Activated CD8-positive, alpha-beta memory T cell treated with anti-CD3 and anti-CD28 coated beads, Interleukin-2, amount 50 U/mL, for 24 hours (primary cell): ENCODE measurements around the gene PIP5K1B.
"Not testable (repeated sequence)": the region's sequence is repeated elsewhere in the genome, so short reads cannot be mapped to it uniquely, and the experiment has no call there.

ENCODE experiments used
- DNase-seq: peaks from one replicate; pipeline ENCODE4 v3.0.0-alpha.2; 2020; ENCODE audit errors: extremely low read depth

Gene PIP5K1B

GRCh38 chr9:68983522-68984424 is 278.7 kb downstream of the PIP5K1B start:
- no peak for DNase-seq

- DNase-seq = not testable (repeated sequence)
These were observed 281.9 kb downstream of the PIP5K1B start for GRCh38 chr9:68986949-68987348.

GRCh38 chr9:68991457-68991856 is 286.4 kb downstream of the PIP5K1B start:
- DNase-seq = no peak

GRCh38 chr9:68995776-68996175 is 290.7 kb downstream of the PIP5K1B start:
- no peak for DNase-seq

- no peak for DNase-seq
These were observed 291.4 kb downstream of the PIP5K1B start for GRCh38 chr9:68996462-68996861.

- DNase-seq = no peak
These were observed 292.6 kb downstream of the PIP5K1B start for GRCh38 chr9:68997666-68998065.

GRCh38 chr9:68998385-68998784 is 293.3 kb downstream of the PIP5K1B start:
- DNase-seq = no peak

GRCh38 chr9:68998812-68999211 is 293.8 kb downstream of the PIP5K1B start:
- DNase-seq = no peak

- DNase-seq = peak; percentile 15
These were observed 294.5 kb downstream of the PIP5K1B start for GRCh38 chr9:68999393-69000105.

GRCh38 chr9:69001921-69002320 is 296.9 kb downstream of the PIP5K1B start:
- no peak for DNase-seq

- no peak for DNase-seq
These were observed 298.0 kb downstream of the PIP5K1B start for GRCh38 chr9:69003051-69003450.

- no peak for DNase-seq
These were observed 299.8 kb downstream of the PIP5K1B start for GRCh38 chr9:69004836-69005235.

- no peak for DNase-seq
These were observed 304.7 kb downstream of the PIP5K1B start for GRCh38 chr9:69009708-69010107.

- DNase-seq = no peak
These were observed 307.8 kb downstream of the PIP5K1B start for GRCh38 chr9:69012696-69013381.

GRCh38 chr9:69013382-69013727 is 308.3 kb downstream of the PIP5K1B start:
- no peak for DNase-seq

GRCh38 chr9:69014013-69014412 is 309.0 kb downstream of the PIP5K1B start, which contains the start of gene PRKACG:
PRKACG (minus strand) TSS chr9:69014113; CDS start chr9:69014092, 21 bp downstream.
- no peak for DNase-seq

- no peak for DNase-seq
These were observed 311.4 kb downstream of the PIP5K1B start for GRCh38 chr9:69016191-69017096.

GRCh38 chr9:69018737-69019136 is 313.7 kb downstream of the PIP5K1B start:
- DNase-seq = no peak

GRCh38 chr9:69019808-69020207 is 314.8 kb downstream of the PIP5K1B start:
- no peak for DNase-seq

GRCh38 chr9:69020301-69021145 is 315.5 kb downstream of the PIP5K1B start:
- DNase-seq = no peak
